ENCODE measurements around the gene MAPKAP1.

The MAPKAP1 gene

DNA sequence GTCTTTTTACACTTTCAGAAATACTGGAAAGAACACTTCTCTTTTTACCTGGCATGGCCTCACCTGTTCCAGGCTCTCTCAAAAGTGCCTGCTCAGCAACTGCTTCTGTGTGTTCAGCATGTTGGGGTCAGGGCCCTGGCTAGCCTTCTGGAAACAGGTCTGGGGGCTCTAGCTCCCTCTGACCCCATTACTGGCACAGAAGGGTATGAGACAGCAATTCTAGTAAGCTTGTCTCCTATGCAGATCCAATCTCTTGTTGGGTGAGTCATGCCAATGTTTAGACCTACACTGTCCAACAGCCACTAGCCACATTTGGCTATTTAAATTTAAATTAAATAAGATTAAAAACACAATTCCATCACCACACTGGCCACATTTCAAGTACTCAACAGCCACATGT, 80.8 kb downstream of the MAPKAP1 start:
- TF ChIP-seq, protein P1, sequence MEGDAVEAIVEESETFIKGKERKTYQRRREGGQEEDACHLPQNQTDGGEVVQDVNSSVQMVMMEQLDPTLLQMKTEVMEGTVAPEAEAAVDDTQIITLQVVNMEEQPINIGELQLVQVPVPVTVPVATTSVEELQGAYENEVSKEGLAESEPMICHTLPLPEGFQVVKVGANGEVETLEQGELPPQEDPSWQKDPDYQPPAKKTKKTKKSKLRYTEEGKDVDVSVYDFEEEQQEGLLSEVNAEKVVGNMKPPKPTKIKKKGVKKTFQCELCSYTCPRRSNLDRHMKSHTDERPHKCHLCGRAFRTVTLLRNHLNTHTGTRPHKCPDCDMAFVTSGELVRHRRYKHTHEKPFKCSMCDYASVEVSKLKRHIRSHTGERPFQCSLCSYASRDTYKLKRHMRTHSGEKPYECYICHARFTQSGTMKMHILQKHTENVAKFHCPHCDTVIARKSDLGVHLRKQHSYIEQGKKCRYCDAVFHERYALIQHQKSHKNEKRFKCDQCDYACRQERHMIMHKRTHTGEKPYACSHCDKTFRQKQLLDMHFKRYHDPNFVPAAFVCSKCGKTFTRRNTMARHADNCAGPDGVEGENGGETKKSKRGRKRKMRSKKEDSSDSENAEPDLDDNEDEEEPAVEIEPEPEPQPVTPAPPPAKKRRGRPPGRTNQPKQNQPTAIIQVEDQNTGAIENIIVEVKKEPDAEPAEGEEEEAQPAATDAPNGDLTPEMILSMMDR (IDR thresholded peaks at IDR 0.05; ENCODE audit: insufficient read depth, low read length, poor library complexity, severe bottlenecking): no peak
- TF ChIP-seq EZH2phosphoT487 (conservative IDR thresholded peaks at IDR 0.05; ENCODE audit: low read length): no peak
- Histone ChIP-seq H3F3A (ENCODE audit: insufficient read depth) (no peaks in the 10 kb centered on the region; the same call in 1 of the 2 replicates), H3K9me3 (ENCODE audit: insufficient read depth, low read length) (no peaks in the 10 kb centered on the region), H3K27me3 (ENCODE audit: low read length) (no peaks in the 10 kb centered on the region), H3K4me2 (ENCODE audit: low read depth, low read length, poor library complexity, severe bottlenecking) (no peak overlapping the region), H2AFZ (ENCODE audit: low read depth, low read length, severe bottlenecking) (no peak overlapping the region), H3K27ac (ENCODE audit: low read depth, low read length) (no peak overlapping the region), H3K4me3 (ENCODE audit: insufficient read depth, low read length, poor library complexity, severe bottlenecking) (no peak overlapping the region), H3K9ac (ENCODE audit: low read length) (no peak overlapping the region), H3K36me3 (ENCODE audit: low read length) (no peaks in the 10 kb centered on the region), H3K9me2 (replicated peaks; ENCODE audit: insufficient read depth, low read length) (no peaks in the 10 kb centered on the region), H4K20me1 (ENCODE audit: low read depth, low read length) (no peaks in the 10 kb centered on the region), H3K79me2 (ENCODE audit: insufficient read depth, low read length) (peaks cover 20% of the 10 kb centered on the region)

DNA sequence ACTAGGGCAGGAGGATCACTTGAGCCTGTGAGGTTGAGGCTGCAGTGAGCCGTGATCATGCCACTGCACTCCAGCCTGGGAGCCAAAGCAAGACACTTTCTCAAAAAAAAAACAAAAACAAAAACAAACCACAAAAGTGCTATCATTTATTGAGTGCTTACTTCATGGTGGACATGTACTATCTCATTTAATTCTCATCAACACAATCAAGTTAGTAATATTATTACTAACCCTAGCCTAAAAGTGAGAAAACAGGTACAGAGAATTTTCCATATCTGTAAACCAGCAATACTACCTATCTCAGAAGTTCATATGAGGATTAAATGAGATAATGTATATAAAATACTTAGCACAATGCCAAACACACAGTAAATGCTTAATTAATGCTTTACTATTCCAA, 85.8 kb downstream of the MAPKAP1 start:
- no peaks in the 10 kb centered on the region for H3K27me3 ChIP-seq (ENCODE audit: low read length)
- no peak overlapping the region for H3K27ac ChIP-seq (ENCODE audit: low read depth, low read length)
- no peaks in the 10 kb centered on the region for H3F3A ChIP-seq (ENCODE audit: insufficient read depth)
- H3K4me2 ChIP-seq (ENCODE audit: low read depth, low read length, poor library complexity, severe bottlenecking): no peak overlapping the region
- H3K79me2 ChIP-seq (ENCODE audit: insufficient read depth, low read length): peaks cover 6% of the 10 kb centered on the region; the same call in 1 of the 2 replicates
- H3K36me3 ChIP-seq (ENCODE audit: low read length): no peaks in the 10 kb centered on the region
- H3K9me3 ChIP-seq (ENCODE audit: insufficient read depth, low read length): no peaks in the 10 kb centered on the region
- H4K20me1 ChIP-seq (ENCODE audit: low read depth, low read length): peaks cover 5% of the 10 kb centered on the region; the same call in 1 of the 2 replicates
- no peak overlapping the region for H3K4me3 ChIP-seq (ENCODE audit: insufficient read depth, low read length, poor library complexity, severe bottlenecking)
- no peaks in the 10 kb centered on the region for H3K9me2 ChIP-seq (replicated peaks; ENCODE audit: insufficient read depth, low read length)
- TF ChIP-seq, protein P1 (IDR thresholded peaks at IDR 0.05; ENCODE audit: insufficient read depth, low read length, poor library complexity, severe bottlenecking): no peak
- TF ChIP-seq EZH2phosphoT487 (conservative IDR thresholded peaks at IDR 0.05; ENCODE audit: low read length): no peak
- H3K9ac ChIP-seq (ENCODE audit: low read length): no peak overlapping the region
- H2AFZ ChIP-seq (ENCODE audit: low read depth, low read length, severe bottlenecking): no peak overlapping the region

DNA sequence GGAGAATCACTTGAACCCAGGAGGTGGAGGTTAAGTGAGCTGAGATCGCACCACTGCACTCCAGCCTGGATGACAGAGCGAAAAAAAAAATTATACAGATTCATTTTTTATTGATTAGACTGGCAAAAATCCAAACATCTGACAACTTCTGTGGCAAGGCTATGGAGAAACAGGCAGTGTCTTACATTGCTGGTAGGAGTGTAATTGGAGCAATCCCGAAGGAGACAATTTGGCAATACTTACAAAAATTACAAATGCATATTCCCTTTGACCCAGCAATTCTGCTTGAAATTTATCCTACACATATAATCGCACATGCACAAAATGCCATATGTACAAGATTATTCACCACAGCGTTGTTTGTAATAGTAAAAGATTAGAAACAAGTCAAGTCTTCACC, 86.8 kb downstream of the MAPKAP1 start:
- no peaks in the 10 kb centered on the region for H3K27me3 ChIP-seq (ENCODE audit: low read length)
- no peaks in the 10 kb centered on the region for H3F3A ChIP-seq (ENCODE audit: insufficient read depth)
- H3K9me3 ChIP-seq (ENCODE audit: insufficient read depth, low read length): no peaks in the 10 kb centered on the region
- H2AFZ ChIP-seq (ENCODE audit: low read depth, low read length, severe bottlenecking): no peak overlapping the region
- peaks cover 8% of the 10 kb centered on the region; the same call in 1 of the 2 replicates for H3K79me2 ChIP-seq (ENCODE audit: insufficient read depth, low read length)
- no peaks in the 10 kb centered on the region for H3K36me3 ChIP-seq (ENCODE audit: low read length)
- no peak overlapping the region for H3K27ac ChIP-seq (ENCODE audit: low read depth, low read length)
- peaks cover 6% of the 10 kb centered on the region; the same call in 1 of the 2 replicates for H4K20me1 ChIP-seq (ENCODE audit: low read depth, low read length)
- no peak overlapping the region for H3K4me2 ChIP-seq (ENCODE audit: low read depth, low read length, poor library complexity, severe bottlenecking)
- no peak for TF ChIP-seq EZH2phosphoT487 (conservative IDR thresholded peaks at IDR 0.05; ENCODE audit: low read length)
- TF ChIP-seq, protein P1 (IDR thresholded peaks at IDR 0.05; ENCODE audit: insufficient read depth, low read length, poor library complexity, severe bottlenecking): no peak
- H3K4me3 ChIP-seq (ENCODE audit: insufficient read depth, low read length, poor library complexity, severe bottlenecking): no peak overlapping the region
- no peak overlapping the region for H3K9ac ChIP-seq (ENCODE audit: low read length)
- no peaks in the 10 kb centered on the region for H3K9me2 ChIP-seq (replicated peaks; ENCODE audit: insufficient read depth, low read length)
